ENCODE data around the gene DPH6.
"Not testable (repeated sequence)": the region's sequence is repeated elsewhere in the genome, so short reads cannot be mapped to it uniquely, and the experiment has no call there.

The DPH6 gene, protein sequence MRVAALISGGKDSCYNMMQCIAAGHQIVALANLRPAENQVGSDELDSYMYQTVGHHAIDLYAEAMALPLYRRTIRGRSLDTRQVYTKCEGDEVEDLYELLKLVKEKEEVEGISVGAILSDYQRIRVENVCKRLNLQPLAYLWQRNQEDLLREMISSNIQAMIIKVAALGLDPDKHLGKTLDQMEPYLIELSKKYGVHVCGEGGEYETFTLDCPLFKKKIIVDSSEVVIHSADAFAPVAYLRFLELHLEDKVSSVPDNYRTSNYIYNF

DNA sequence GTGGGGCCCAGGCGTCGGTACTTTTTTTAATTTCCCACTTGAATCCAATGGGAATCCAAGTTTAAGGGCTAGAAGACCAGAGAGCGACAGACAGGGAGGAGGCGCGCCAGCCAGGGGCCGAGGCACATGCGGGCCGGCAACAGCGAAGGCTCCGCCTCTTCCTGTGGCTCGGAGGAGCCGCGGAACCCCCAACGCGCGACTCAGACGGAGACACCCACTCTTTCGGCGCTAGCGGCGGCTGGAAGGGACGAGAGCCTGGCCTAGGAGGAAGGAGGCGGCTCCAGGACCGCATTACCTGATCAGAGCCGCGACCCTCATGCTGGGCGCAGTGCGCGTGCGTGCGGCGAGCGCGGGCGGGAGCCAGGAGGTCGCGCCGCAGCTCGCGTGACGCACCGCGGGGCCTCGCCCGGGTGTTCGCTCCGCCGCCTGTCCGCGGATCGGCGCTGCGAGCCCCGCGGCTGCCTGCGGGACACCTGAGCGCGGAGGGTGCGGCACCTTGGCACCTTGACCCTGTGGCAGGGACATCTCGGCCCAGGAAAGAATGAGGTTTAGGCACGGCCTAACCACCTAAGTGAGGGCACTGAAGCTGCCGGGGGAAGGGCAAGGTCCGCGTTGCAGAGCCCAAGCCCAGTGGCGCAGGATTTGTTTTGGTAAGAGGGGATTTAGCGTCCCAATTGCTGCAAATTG is at the start of gene DPH6:
TSS of gene DPH6 (minus strand) at position 342 of the 687 bp plus-strand sequence. CDS start at position 318, 24 bp downstream.
- DNase-seq: peak; percentile 83 to 88

DNA sequence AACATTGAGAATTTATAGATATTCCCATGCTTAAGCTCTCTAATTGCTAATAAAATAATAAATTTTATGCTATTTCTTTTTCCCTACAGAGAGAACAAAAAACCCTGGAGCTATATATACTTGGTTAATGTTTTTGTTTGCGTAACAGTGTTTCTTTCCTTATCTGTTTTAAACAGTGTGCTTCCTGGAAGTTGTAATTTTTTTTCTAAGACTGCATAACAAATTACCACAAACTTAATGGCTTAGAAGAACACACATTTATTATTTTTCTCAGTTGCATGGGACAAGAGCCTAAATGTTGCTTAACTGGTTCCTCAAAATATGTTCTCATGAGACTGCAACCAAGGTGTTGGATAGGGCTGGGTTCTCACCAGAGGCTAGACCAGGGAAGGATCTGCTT is 49.7 kb upstream of the DPH6 start:
- DNase-seq: no peak

DNA sequence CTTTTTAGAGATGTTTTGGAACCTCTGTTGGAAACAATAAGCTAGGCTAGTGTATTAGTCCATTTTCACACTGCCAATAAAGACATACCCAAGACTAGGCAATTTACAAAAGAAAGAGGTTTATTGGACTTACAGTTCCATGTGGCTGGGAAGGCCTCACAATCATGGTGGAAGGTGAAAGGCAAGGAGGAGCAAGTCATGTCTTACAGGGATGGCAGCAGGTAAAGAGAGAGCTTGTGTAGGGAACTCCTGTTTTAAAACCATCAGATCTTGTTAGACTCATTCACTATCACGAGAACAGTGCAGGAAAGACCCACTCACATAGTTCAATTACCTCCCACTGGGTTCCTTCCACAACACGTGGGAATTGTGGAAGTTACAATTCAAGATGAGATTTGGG is 46.0 kb upstream of the DPH6 start:
- not testable (repeated sequence) for DNase-seq

DNA sequence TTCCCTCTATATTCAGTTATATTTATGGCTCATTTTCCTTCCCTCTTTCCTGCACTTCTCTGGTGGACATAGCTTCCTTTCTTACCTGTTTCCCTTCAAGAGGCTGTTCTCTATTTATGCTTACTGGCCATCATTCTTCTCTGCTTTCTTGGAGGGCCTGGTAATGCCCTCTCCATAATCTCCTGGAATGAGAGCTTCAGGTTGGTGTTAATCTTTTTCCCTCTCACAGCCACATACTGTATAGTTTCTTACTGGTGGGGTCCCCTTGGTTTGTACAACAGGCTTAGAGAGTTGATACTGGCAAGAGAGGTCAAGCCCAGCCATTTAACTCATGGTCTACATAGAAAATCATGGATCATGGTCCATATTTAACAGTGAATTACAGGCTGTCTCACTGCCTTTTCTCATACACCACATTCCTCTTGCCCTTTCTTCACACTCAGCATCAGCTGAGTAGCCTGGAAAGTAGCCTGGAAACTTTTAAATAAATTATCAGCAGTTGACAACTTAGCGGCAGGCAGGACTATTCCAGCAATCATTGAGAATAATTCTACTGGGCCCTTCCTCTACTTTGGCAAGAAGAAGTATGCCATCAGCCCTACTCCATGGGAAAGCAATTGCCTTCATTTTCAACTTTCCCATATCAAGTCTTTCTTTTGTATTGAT is 38.0 kb upstream of the DPH6 start:
- DNase-seq: no peak

DNA sequence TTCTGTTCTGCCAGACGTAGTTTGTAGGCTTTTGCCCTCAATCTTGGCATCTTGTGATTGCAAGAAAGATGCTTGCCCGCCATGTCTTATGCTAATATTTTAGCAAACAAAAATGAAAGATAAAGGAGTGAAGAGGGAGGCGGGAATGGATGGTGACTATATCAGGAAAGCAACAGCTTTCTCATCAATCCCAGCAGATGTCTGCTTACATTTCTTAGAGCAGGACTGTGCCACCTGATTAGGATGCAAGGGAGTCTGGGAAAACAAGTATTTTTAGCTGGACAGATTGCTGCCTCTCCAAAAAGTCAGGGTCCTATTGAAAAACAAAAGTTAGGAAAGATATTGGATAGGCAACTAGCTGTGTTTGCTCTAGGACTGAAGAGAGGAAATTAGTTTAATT is 34.6 kb upstream of the DPH6 start:
- DNase-seq: no peak

DNA sequence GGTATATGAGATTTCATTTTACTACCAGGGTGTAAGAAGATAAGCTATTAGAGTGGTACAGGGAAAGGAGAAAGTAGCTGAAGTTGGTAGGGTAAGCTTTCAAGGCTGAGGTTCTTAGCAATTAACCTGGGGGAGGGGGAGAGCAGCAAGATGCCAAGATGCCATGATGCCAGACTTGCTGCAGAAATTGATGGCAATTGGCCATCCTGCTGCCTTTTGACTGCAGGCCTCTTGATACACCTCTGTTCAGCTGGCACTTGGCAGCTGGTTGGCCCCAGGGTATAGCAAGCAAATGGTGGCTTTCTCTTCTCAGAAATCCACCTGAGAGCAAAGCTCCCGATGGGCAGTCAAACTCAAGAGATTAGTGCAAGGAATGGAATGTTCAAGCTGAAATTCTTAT is 21.4 kb upstream of the DPH6 start:
- DNase-seq: no peak

DNA sequence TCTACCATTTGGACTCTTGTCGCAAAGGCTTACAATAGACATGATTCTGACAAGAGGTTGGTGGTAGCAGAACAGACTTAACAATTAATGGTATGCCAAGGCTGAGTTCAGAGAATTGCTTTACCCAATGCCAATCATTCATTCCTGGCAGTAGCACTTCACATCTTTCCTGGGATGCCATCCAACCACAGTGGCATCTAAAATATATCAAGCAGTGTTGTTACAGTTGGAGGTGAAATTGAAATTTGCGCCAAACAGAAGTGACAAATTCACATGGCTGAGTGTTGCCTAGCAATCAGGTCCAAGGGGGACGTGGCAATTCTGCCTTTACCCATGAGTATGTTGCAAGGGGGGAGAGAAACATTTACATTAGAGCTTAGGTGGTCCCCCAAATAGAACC is 21.0 kb upstream of the DPH6 start:
- DNase-seq: no peak

DNA sequence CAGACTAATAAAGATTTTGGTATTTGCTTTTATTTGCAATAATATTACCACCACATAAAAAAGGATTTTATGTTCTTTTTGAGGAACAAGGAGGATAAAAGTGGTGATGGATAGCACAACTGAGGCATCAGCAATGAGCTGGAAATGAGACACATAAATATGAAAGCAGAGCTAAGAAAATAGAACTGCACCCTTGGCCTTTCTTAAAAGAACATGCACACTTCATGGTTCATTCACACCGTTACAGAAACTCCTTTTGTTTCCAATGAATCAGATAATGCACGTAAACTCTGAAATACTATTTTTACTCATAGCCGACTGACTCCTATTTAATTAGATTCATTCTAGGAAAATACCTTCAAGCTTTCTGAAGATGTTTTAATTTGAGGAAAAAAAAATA is 19.9 kb upstream of the DPH6 start:
- DNase-seq: no peak

DNA sequence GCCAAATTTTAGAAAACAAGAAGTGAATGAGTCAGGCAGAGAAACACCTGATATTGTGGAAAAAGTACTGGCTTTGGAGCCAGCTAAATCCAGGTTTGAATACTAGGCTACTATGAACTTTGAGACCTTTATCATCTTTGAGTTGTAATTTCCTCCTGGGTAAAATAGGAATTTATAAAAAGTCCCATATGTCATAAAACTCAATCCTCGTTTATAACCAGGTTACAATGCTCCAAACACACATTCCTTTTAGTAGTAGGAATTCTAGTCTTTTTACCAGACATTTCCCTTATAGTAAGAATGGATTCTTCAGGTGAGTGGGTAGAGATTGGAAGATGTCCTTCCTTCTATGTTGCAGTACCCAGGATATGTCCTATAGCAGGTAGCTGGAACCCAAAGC is 16.7 kb upstream of the DPH6 start:
- DNase-seq: no peak

DNA sequence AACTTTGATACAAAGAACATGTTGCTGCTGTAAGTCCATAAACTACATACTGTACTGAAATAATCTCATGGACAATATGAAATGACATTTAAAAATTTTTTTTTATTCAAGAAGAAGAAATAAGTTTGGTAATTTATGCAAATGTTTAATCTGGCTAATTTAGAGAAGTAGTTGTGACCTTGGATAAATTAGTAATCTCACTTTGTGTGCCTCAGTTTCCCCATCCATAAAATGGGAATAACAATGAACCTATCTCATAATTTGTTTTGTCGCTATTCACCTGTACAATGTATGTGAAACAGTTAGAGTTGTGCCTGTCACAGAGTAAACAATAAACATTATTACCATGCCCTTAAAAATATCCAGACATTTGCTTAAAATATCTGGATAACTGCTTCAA is 15.3 kb upstream of the DPH6 start:
- no peak for DNase-seq

DNA sequence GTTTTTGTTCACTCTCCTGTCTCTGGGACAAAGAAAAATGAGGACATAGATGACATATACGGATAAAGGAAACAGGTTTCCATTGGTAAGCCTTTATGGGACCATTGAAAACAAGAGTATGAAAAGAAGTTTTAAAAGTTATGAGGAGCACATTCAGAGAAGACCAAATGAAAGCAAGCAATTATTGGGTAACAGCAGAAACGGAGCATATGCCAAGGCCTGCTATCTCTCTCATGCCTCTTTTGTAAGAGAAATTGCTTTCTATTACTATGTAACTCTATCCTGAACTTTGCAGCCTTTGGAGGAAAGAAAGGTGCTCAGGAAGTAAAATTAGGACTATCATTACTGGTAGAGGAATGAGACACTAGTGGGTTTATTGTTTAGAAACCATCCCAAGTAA is 14.9 kb upstream of the DPH6 start:
- no peak for DNase-seq

DNA sequence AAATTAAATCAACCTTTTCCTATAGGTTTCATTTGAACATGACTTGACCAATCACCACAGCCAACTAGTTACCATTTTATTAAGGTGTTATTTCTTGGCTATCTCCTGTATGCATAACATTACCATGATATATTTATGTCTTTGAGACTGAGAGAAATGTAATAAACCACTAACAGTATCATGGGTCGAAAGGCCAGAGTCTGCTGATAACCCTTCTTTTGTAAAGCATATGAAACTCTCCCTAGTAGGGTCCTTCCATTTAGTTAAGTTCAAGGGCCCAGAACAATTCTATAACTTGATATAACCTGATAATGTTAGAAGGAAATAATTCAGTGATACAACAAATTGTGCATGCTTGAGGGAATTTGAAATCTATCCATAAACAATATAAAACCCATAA is 14.3 kb upstream of the DPH6 start:
- no peak for DNase-seq

DNA sequence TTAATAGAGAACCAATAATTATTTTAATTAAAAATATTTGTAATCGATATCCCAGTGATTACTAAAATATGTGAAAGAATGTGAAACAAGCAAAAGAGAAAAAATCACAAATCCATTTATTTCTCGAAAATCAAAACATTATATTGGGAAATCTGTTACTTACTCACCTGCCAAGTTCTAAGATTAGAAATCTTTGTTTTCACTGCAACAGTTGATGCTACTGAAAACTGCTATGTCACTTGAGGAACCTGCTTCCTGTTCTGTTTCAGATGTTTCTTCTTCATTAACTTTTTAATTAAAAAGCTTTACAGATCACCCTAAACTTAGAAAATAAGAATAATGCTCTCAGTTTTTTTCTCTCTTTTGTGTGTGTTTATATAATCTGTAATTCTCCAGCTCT is 13.7 kb upstream of the DPH6 start:
- no peak for DNase-seq

DNA sequence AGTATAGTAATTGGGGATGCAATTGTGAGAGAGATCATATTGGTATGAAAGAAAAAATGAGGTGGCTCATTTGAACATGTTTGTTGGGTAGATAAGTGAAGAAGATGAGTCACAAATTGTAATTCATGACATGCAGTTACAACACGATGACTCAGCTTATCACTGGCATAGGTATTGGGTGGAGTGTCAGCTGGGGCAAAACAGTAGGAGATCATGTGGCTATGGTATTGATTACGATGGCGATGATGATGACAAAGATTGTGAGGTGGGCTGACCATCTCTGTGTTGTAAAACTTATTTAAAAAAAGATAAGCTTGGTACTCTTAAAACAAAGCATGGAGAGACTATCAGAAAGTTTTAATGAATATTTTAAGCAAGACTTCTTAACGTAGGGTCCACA is 11.6 kb upstream of the DPH6 start:
- no peak for DNase-seq

DNA sequence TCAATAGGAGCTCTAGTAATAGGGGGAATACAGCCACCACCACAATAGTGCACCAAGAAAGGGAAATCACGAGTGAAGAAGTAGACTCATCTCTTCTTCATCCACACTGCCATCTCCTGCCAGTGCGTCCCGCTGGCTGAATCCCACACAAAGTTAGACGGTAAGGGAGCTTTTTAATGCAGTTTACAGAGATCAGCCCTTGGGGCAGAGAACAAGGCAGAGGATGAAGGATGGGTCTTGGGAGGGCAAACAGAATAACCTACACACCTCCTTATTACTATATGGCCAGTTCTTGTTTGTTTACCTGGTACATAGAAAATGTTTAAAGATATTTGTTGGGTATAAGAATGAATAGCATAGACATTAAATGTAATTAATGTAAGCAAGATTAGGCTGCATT is 11.0 kb upstream of the DPH6 start:
- DNase-seq: no peak

DNA sequence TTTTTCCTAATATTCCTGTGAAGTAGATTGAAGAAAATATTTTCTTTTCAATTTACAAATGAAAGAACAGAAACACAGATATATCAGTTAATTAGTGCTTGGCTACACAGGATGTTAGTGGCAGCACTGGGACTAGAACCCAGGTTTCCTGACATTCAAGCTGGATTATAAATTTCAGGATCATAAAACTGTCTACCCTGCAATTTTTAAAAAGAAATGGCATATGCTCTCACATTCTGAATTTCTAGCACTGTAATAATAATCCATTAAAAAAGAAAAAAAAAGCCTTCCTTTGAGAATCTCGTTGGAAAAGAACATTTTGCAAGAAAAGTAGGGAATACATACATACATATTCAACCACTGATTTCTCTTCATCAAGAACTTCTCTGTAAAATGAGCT is 9.3 kb upstream of the DPH6 start:
- no peak for DNase-seq

DNA sequence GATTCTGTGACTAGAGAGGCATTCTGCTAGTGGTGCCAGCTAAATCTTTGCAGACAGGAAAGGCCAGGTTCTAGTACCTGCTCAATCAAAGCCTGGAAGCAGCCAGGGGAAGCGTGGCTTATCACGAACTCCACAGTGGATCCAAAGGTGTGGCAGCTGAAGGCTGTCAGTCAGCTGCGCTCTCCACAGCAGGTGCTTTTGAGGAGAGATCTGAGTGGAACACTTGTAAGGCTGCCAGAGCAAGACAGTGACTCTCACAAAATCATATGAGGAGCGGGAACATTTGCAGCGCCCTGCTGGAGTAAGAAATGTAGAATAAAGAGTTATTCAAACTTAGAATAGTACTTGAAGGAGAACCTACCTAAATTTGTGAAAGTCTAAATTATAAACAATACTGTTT is 5.0 kb upstream of the DPH6 start:
- no peak for DNase-seq

DNA sequence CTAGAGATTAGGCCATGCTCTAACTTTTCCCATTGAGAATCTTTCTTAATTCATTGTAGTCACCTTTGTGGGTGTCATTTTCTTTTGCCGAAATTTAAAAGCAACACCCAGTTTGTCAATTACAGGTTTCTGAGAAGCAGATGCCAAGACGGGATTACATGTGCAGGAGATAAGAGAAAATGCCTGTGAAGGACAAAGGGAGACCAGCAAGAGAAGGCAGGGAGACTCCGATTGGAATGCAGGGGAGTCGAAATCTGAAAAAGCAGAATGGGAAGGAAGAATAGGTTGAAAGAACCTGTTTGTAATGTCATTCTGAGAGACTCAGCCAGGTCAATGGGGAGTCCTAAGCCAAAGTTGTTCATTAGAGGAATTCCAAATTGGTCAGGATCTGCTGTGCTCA is 3.6 kb upstream of the DPH6 start:
- no peak for DNase-seq

DNA sequence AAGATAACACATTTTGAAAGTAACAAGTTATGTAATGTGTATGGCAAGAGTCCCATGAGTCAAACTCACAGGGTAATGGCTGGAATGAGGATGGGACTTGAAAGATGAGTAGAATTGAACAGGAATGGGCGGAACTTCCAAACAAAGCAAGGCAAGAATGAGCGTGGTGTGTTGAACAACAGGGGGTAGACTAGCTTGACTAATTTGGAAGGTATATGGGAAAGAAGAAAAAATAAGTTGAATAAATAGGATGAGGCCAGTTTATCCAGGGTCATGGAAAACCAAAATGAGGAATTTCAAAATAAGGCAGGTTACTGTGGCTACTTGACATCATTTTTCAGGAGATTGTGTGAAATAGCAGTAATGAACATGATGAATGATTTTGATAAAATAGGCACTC is 2.5 kb upstream of the DPH6 start:
- no peak for DNase-seq

DNA sequence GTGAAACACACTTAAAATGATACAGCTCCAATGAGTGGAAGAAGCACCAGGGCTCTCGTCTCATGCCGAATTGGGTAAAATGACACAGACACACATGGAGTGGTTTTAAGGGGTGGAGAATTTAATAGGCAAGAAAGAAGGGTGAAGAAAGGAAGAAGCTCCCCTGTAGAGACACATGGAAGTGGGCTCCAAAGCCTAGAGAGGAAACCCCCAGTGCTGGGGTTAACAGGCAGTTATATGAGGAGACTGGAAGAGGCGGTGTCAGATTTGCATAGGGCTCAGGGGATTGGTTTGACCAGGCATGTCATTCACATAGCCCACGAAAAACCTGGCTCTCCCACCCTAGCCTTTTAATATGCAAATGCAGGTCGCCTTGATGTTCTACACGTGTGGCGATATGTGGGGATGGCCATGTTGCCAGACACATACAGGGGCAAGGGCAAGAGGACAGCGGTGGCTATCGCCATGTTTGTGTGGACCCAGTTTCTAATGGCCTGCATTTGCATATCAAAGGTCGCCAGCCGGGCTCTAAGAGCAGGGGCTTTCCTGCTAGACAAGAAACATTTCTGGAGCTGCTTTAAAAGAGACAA is 1.9 kb upstream of the DPH6 start:
- DNase-seq: no peak

DNA sequence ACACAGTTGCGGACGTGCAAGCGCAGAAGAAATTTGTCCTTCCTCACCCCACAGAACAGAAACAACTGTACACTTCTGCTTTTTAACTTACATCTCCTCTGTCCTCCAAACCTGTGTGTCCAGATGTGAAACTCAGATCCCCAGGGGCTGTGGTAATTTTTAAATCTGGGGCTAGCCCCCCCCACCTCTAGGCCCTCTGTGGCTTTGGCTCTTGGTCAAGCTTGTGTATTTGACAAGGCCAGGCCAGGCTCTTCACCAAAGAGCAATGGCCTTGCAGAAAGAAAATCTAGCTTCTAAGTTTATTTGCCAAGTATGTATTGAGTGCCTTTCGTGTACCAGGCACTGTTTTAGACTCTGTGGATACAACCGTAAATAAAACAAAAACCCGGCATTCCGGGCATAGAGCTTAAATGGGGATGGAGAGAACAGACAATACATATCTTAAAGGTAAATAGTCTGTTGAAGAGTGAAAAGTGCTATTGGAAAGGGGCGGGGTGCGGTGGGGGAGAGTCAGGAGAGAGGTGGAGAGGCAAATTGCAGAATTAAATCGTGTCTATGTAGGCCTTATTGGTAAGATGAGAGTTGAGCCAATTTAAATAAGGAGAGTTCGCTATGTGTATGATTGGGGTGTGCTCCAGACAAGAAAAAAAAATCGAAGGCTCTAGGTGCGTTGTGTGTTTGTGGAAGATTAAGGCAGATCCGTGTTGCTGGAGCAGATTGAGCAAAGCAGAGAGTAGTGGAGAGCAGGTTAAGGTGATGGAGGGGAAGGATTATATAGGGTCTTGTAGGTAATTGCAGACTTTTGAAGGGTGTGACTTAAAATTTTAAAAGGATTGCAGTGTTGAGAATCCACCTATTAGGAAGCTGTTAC is 781 bp upstream of the DPH6 start:
- DNase-seq: no peak

DNA sequence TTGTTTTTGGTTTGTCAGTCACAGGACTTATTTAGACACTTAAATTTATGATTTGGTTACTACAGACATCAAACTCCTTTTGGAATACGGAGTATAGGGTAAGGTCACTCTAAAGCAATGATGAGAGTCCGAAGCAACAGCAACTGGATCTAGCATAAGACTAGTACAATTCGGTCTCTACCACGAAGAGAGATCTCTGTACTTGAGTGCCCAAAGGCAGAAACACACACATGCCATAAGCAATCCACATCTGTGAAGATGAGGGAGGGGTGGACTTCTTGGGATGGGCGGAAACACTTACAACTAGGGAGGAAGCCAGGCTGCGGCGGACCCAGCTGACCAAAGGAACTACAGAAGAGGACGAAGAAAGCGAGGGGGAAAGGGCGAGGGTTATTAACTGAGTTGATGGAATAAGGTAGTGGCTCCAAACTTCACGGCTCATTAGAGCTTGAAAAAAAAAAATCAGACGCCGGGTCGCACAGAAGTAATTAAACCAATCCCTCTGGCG is 595 bp downstream of the DPH6 start:
- peak; percentile 2 to 22 for DNase-seq

DNA sequence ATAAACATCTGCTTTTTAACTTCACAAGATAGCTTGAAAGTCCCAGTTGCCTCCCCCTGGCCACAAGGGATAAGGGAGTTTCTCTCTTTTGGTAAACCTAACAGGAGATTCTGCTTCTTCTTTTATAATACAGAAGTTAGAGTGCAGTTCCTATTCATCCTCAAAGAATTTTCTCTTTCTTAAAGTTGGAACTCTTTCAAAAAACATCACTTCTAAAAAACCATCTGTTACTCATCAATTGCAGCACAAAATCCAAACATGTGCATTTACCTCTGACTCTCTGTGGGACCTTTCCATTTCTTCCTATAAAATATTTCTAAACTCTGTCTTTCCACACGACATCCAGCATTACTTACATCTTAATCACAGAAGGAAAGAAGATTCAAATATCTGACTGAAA is 5.1 kb downstream of the DPH6 start:
- no peak for DNase-seq
